ENCODE data around the gene DLG2.

GRCh38 chr11:85423794-85424193 is 203.3 kb downstream of the DLG2 start:
- TF ChIP-seq CTCF (IDR thresholded peaks at IDR 0.05) (no peak), EP300 (IDR thresholded peaks at IDR 0.05) (no peak), POLR2A (IDR thresholded peaks at IDR 0.05) (no peak)

All from tibial nerve (tissue), 4 donors.